Fibroblast of peridontal ligament (primary cell): Measurements from ENCODE around the gene ANKRD31.
"Not testable (repeated sequence)": the region's sequence is repeated elsewhere in the genome, so short reads cannot be mapped to it uniquely, and the experiment has no call there.

ENCODE experiments used
- DNase-seq: peaks from one replicate; pipeline ENCODE4 v3.0.0-alpha.2; 2010; ENCODE audit errors: extremely low read depth

ANKRD31 gene

GRCh38 chr5:75236322-75237316 lies at the start of gene ANKRD31:
ANKRD31 (minus strand) TSS chr5:75236878; CDS start chr5:75236686, 192 bp downstream.
- DNase-seq: peak; percentile 71

GRCh38 chr5:75286211-75286773 lies 49.6 kb upstream of the ANKRD31 start:
- peak; percentile 20 for DNase-seq

- DNase-seq: no peak
These were observed 45.9 kb upstream of the ANKRD31 start for GRCh38 chr5:75282581-75282980.

GRCh38 chr5:75281716-75282465 lies 45.2 kb upstream of the ANKRD31 start:
- DNase-seq: no peak

GRCh38 chr5:75279321-75279720 lies 42.6 kb upstream of the ANKRD31 start:
- DNase-seq: peak; percentile 5

GRCh38 chr5:75277463-75277862 lies 40.8 kb upstream of the ANKRD31 start:
- no peak for DNase-seq

GRCh38 chr5:75275756-75276155 lies 39.1 kb upstream of the ANKRD31 start:
- no peak for DNase-seq

GRCh38 chr5:75275147-75275546 lies 38.5 kb upstream of the ANKRD31 start:
- no peak for DNase-seq

GRCh38 chr5:75274486-75274885 lies 37.8 kb upstream of the ANKRD31 start:
- DNase-seq: no peak

GRCh38 chr5:75270605-75271004 lies 33.9 kb upstream of the ANKRD31 start:
- DNase-seq: not testable (repeated sequence)

GRCh38 chr5:75265731-75266130 lies 29.1 kb upstream of the ANKRD31 start:
- DNase-seq: peak; percentile 76

GRCh38 chr5:75262271-75262670 lies 25.6 kb upstream of the ANKRD31 start:
- DNase-seq: no peak

- no peak for DNase-seq
These were observed 24.0 kb upstream of the ANKRD31 start for GRCh38 chr5:75260708-75261107.

GRCh38 chr5:75250452-75250851 lies 13.8 kb upstream of the ANKRD31 start:
- DNase-seq: not testable (repeated sequence)

- DNase-seq: no peak
These were observed 8.3 kb upstream of the ANKRD31 start for GRCh38 chr5:75245023-75245422.

- no peak for DNase-seq
These were observed 6.8 kb upstream of the ANKRD31 start for GRCh38 chr5:75243510-75243909.

- no peak for DNase-seq
These were observed 6.4 kb upstream of the ANKRD31 start for GRCh38 chr5:75243100-75243499.

- DNase-seq: no peak
These were observed 5.4 kb upstream of the ANKRD31 start for GRCh38 chr5:75242067-75242466.

- DNase-seq: no peak
These were observed 3.0 kb upstream of the ANKRD31 start for GRCh38 chr5:75239681-75240080.

GRCh38 chr5:75235711-75236110 lies 967 bp downstream of the ANKRD31 start:
- DNase-seq: no peak

GRCh38 chr5:75234251-75234650 lies 2.4 kb downstream of the ANKRD31 start:
- DNase-seq: no peak

- DNase-seq: no peak
These were observed 9.8 kb downstream of the ANKRD31 start for GRCh38 chr5:75226916-75227315.
